ENCODE measurements around the gene TP53INP2. TPM values are rescaled to one million over a fixed set of nuclear protein-coding genes. Genes with fewer than 3 reads are reported as not detected.

The TP53INP2 gene
- total and polyA plus RNA-seq, 9 of the 15 experiments (the other 6 are each of a cell fraction or from before 2014, with no cell fraction given): 0.43 to 5.0 (median 1.3) TPM

DNA sequence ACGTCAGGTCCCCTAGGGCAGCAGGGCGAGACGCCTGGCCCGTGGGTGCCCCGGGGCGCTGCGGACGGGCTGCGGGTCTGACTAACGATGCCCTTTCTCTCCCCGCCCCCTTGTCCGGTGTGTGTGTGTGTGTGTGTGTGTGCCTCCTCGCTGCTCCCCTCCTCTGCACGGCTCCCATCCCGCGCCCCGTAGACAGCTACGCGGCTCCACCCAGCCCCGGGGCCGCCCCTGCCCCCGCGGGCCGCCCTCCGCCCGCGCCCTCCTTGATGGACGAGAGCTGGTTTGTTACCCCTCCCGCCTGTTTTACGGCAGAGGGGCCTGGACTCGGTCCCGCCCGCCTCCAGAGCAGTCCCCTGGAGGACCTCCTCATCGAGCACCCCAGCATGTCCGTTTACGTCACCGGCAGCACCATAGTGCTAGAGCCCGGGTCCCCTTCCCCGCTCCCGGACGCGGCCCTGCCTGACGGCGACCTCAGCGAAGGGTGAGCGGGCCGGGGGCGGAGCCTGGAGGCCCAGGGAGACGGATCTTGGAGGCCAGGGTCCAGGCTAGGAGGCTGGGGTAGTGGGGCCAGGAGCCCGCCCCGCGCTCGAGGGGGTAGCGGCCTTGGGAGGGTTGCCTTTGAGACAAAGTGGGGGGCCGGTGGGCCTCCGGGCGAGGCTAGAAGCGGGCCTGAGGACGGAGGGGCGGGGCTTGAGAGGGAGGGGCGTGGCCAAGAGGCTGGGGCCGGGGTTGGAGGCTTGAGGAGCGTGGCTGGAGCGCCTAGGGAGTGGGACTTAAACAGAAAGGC lies 5.1 kb downstream of the TP53INP2 start (continued):
- TF ChIP-seq, protein P1, sequence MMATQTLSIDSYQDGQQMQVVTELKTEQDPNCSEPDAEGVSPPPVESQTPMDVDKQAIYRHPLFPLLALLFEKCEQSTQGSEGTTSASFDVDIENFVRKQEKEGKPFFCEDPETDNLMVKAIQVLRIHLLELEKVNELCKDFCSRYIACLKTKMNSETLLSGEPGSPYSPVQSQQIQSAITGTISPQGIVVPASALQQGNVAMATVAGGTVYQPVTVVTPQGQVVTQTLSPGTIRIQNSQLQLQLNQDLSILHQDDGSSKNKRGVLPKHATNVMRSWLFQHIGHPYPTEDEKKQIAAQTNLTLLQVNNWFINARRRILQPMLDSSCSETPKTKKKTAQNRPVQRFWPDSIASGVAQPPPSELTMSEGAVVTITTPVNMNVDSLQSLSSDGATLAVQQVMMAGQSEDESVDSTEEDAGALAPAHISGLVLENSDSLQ (IDR thresholded peaks at IDR 0.05): peak; percentile 40
- TF ChIP-seq TRIM24 (IDR thresholded peaks at IDR 0.05) (peak in 1 of 2 experiments; percentile 55; a peak in 2 of 4 replicates), POLR2G (IDR thresholded peaks at IDR 0.05; ENCODE audit: low read depth, low read length) (peak; percentile 83), HDAC1 (IDR thresholded peaks at IDR 0.05) (peak in 1 of 2 experiments; percentile 49; a peak in 2 of 4 replicates), NEUROD1 (IDR thresholded peaks at IDR 0.05; ENCODE audit: borderline replicate concordance, low read depth, low read length, partially characterized antibody) (peak; percentile 11)
- TF ChIP-seq, protein P2, sequence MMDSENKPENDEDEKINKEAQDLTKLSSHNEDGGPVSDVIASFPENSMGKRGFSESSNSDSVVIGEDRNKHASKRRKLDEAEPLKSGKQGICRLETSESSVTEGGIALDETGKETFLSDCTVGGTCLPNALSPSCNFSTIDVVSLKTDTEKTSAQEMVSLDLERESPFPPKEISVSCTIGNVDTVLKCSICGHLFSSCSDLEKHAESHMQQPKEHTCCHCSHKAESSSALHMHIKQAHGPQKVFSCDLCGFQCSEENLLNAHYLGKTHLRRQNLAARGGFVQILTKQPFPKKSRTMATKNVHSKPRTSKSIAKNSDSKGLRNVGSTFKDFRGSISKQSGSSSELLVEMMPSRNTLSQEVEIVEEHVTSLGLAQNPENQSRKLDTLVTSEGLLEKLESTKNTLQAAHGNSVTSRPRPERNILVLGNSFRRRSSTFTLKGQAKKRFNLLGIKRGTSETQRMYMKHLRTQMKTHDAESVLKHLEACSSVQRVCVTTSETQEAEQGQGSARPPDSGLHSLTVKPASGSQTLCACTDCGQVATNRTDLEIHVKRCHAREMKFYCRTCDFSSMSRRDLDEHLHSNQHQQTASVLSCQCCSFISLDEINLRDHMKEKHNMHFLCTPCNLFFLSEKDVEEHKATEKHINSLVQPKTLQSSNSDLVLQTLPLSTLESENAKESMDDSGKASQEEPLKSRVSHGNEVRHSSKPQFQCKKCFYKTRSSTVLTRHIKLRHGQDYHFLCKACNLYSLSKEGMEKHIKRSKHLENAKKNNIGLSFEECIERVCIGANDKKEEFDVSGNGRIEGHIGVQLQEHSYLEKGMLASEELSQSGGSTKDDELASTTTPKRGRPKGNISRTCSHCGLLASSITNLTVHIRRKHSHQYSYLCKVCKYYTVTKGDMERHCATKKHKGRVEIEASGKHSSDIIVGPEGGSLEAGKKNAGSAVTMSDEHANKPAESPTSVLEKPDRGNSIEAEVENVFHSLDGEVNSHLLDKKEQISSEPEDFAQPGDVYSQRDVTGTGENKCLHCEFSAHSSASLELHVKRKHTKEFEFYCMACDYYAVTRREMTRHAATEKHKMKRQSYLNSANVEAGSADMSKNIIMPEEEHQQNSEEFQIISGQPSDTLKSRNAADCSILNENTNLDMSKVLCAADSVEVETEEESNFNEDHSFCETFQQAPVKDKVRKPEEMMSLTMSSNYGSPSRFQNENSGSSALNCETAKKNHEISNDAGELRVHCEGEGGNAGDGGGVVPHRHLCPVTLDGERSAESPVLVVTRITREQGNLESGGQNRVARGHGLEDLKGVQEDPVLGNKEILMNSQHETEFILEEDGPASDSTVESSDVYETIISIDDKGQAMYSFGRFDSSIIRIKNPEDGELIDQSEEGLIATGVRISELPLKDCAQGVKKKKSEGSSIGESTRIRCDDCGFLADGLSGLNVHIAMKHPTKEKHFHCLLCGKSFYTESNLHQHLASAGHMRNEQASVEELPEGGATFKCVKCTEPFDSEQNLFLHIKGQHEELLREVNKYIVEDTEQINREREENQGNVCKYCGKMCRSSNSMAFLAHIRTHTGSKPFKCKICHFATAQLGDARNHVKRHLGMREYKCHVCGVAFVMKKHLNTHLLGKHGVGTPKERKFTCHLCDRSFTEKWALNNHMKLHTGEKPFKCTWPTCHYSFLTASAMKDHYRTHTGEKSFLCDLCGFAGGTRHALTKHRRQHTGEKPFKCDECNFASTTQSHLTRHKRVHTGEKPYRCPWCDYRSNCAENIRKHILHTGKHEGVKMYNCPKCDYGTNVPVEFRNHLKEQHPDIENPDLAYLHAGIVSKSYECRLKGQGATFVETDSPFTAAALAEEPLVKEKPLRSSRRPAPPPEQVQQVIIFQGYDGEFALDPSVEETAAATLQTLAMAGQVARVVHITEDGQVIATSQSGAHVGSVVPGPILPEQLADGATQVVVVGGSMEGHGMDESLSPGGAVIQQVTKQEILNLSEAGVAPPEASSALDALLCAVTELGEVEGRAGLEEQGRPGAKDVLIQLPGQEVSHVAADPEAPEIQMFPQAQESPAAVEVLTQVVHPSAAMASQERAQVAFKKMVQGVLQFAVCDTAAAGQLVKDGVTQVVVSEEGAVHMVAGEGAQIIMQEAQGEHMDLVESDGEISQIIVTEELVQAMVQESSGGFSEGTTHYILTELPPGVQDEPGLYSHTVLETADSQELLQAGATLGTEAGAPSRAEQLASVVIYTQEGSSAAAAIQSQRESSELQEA (IDR thresholded peaks at IDR 0.05; ENCODE audit: low read depth): peak; percentile 89
- TF ChIP-seq, protein P3, sequence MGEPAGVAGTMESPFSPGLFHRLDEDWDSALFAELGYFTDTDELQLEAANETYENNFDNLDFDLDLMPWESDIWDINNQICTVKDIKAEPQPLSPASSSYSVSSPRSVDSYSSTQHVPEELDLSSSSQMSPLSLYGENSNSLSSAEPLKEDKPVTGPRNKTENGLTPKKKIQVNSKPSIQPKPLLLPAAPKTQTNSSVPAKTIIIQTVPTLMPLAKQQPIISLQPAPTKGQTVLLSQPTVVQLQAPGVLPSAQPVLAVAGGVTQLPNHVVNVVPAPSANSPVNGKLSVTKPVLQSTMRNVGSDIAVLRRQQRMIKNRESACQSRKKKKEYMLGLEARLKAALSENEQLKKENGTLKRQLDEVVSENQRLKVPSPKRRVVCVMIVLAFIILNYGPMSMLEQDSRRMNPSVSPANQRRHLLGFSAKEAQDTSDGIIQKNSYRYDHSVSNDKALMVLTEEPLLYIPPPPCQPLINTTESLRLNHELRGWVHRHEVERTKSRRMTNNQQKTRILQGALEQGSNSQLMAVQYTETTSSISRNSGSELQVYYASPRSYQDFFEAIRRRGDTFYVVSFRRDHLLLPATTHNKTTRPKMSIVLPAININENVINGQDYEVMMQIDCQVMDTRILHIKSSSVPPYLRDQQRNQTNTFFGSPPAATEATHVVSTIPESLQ (CRISPR knock-in tag; IDR thresholded peaks at IDR 0.05): 0 out of 2 replicates have a peak, but pooled peaks have one; percentile 33
- TF ChIP-seq, protein P4, sequence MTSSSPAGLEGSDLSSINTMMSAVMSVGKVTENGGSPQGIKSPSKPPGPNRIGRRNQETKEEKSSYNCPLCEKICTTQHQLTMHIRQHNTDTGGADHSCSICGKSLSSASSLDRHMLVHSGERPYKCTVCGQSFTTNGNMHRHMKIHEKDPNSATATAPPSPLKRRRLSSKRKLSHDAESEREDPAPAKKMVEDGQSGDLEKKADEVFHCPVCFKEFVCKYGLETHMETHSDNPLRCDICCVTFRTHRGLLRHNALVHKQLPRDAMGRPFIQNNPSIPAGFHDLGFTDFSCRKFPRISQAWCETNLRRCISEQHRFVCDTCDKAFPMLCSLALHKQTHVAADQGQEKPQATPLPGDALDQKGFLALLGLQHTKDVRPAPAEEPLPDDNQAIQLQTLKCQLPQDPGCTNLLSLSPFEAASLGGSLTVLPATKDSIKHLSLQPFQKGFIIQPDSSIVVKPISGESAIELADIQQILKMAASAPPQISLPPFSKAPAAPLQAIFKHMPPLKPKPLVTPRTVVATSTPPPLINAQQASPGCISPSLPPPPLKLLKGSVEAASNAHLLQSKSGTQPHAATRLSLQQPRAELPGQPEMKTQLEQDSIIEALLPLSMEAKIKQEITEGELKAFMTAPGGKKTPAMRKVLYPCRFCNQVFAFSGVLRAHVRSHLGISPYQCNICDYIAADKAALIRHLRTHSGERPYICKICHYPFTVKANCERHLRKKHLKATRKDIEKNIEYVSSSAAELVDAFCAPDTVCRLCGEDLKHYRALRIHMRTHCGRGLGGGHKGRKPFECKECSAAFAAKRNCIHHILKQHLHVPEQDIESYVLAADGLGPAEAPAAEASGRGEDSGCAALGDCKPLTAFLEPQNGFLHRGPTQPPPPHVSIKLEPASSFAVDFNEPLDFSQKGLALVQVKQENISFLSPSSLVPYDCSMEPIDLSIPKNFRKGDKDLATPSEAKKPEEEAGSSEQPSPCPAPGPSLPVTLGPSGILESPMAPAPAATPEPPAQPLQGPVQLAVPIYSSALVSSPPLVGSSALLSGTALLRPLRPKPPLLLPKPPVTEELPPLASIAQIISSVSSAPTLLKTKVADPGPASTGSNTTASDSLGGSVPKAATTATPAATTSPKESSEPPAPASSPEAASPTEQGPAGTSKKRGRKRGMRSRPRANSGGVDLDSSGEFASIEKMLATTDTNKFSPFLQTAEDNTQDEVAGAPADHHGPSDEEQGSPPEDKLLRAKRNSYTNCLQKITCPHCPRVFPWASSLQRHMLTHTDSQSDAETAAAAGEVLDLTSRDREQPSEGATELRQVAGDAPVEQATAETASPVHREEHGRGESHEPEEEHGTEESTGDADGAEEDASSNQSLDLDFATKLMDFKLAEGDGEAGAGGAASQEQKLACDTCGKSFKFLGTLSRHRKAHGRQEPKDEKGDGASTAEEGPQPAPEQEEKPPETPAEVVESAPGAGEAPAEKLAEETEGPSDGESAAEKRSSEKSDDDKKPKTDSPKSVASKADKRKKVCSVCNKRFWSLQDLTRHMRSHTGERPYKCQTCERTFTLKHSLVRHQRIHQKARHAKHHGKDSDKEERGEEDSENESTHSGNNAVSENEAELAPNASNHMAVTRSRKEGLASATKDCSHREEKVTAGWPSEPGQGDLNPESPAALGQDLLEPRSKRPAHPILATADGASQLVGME (CRISPR knock-in tag; IDR thresholded peaks at IDR 0.05): 0 out of 2 replicates have a peak, but pooled peaks have one; percentile 29
